ENCODE data around the gene C1D.

C1D gene

GRCh38 chr2:68057658-68058396, 5.0 kb downstream of the C1D start:
- no peak for DNase-seq (ENCODE audit: low spot score)

- DNase-seq (ENCODE audit: low spot score) = no peak
These were observed 9.9 kb downstream of the C1D start for GRCh38 chr2:68052717-68053422.

GRCh38 chr2:68050353-68050752, 12.5 kb downstream of the C1D start:
- no peak for DNase-seq (ENCODE audit: low spot score)

- no peak for DNase-seq (ENCODE audit: low spot score)
These were observed 16.1 kb downstream of the C1D start for GRCh38 chr2:68046642-68047240.

GRCh38 chr2:68046224-68046623, 16.6 kb downstream of the C1D start:
- DNase-seq (ENCODE audit: low spot score) = no peak

GRCh38 chr2:68045342-68045741, 17.5 kb downstream of the C1D start:
- no peak for DNase-seq (ENCODE audit: low spot score)

- DNase-seq (ENCODE audit: low spot score) = no peak
These were observed 18.7 kb downstream of the C1D start for GRCh38 chr2:68044099-68044498.

GRCh38 chr2:68043695-68044094, 19.1 kb downstream of the C1D start:
- DNase-seq (ENCODE audit: low spot score) = no peak

- DNase-seq (ENCODE audit: low spot score) = no peak
These were observed 19.8 kb downstream of the C1D start for GRCh38 chr2:68043032-68043431.

- DNase-seq (ENCODE audit: low spot score) = no peak
These were observed 21.0 kb downstream of the C1D start for GRCh38 chr2:68041704-68042245.

- no peak for DNase-seq (ENCODE audit: low spot score)
These were observed 22.7 kb downstream of the C1D start for GRCh38 chr2:68040078-68040477.

- no peak for DNase-seq (ENCODE audit: low spot score)
These were observed 23.5 kb downstream of the C1D start for GRCh38 chr2:68039317-68039716.

- DNase-seq (ENCODE audit: low spot score) = no peak
These were observed 30.1 kb downstream of the C1D start for GRCh38 chr2:68032702-68033101.

- peak; percentile 49 for DNase-seq (ENCODE audit: low spot score)
These were observed 31.2 kb downstream of the C1D start for GRCh38 chr2:68031542-68032160.

GRCh38 chr2:68031043-68031442, 31.8 kb downstream of the C1D start:
- DNase-seq (ENCODE audit: low spot score) = no peak

- DNase-seq (ENCODE audit: low spot score) = no peak
These were observed 32.3 kb downstream of the C1D start for GRCh38 chr2:68030529-68030928.

GRCh38 chr2:68027959-68028358, 34.8 kb downstream of the C1D start:
- DNase-seq (ENCODE audit: low spot score) = no peak

GRCh38 chr2:68024450-68024849, 38.4 kb downstream of the C1D start:
- DNase-seq (ENCODE audit: low spot score) = no peak

GRCh38 chr2:68023904-68024303, 38.9 kb downstream of the C1D start:
- no peak for DNase-seq (ENCODE audit: low spot score)

GRCh38 chr2:68018727-68019126, 44.1 kb downstream of the C1D start:
- no peak for DNase-seq (ENCODE audit: low spot score)

- DNase-seq (ENCODE audit: low spot score) = no peak
These were observed 53.3 kb downstream of the C1D start for GRCh38 chr2:68009526-68009925.

GRCh38 chr2:68000170-68000825, 62.5 kb downstream of the C1D start:
- no peak for DNase-seq (ENCODE audit: low spot score)

Data from LoVo (cell line).